ENCODE measurements around the gene RERE.
"Not testable (repeated sequence)": the region's sequence is repeated elsewhere in the genome, so short reads cannot be mapped to it uniquely, and the experiment has no call there.

Gene RERE

GRCh38 chr1:8382608-8383505, 434.6 kb downstream of the RERE start:
- DNase-seq (ENCODE audit: low read depth in 2 of 2) = no peak

GRCh38 chr1:8382051-8382505, 435.4 kb downstream of the RERE start:
- no peak for DNase-seq (ENCODE audit: low read depth in 2 of 2)

- DNase-seq (ENCODE audit: low read depth in 2 of 2) = no peak
Observed at GRCh38 chr1:8381618-8382017, 435.8 kb downstream of the RERE start.

GRCh38 chr1:8380310-8380709, 437.1 kb downstream of the RERE start:
- DNase-seq (ENCODE audit: low read depth in 2 of 2) = not testable (repeated sequence)

- DNase-seq (ENCODE audit: low read depth in 2 of 2) = no peak
Observed at GRCh38 chr1:8379513-8380186, 437.8 kb downstream of the RERE start.

- DNase-seq (ENCODE audit: low read depth in 2 of 2) = no peak
Observed at GRCh38 chr1:8378981-8379470, 438.4 kb downstream of the RERE start.

GRCh38 chr1:8378178-8378577, 439.3 kb downstream of the RERE start:
- DNase-seq (ENCODE audit: low read depth in 2 of 2) = no peak

- no peak for DNase-seq (ENCODE audit: low read depth in 2 of 2)
Observed at GRCh38 chr1:8377271-8377981, 440.0 kb downstream of the RERE start.

GRCh38 chr1:8376358-8376840, 441.0 kb downstream of the RERE start:
- DNase-seq (ENCODE audit: low read depth in 2 of 2) = no peak

GRCh38 chr1:8374812-8375211, 442.6 kb downstream of the RERE start:
- no peak for DNase-seq (ENCODE audit: low read depth in 2 of 2)

- DNase-seq (ENCODE audit: low read depth in 2 of 2) = no peak
Observed at GRCh38 chr1:8374356-8374755, 443.1 kb downstream of the RERE start.

GRCh38 chr1:8373581-8374241, 443.7 kb downstream of the RERE start:
- DNase-seq (ENCODE audit: low read depth in 2 of 2) = no peak

- DNase-seq (ENCODE audit: low read depth in 2 of 2) = no peak
Observed at GRCh38 chr1:8373125-8373524, 444.3 kb downstream of the RERE start.

- no peak for DNase-seq (ENCODE audit: low read depth in 2 of 2)
Observed at GRCh38 chr1:8371372-8371991, 446.0 kb downstream of the RERE start.

GRCh38 chr1:8370905-8371315, 446.5 kb downstream of the RERE start:
- no peak for DNase-seq (ENCODE audit: low read depth in 2 of 2)

GRCh38 chr1:8370046-8370881, 447.2 kb downstream of the RERE start:
- DNase-seq (ENCODE audit: low read depth in 2 of 2) = no peak

GRCh38 chr1:8368956-8369639, 448.3 kb downstream of the RERE start:
- no peak for DNase-seq (ENCODE audit: low read depth in 2 of 2)

GRCh38 chr1:8367571-8368194, 449.8 kb downstream of the RERE start:
- no peak for DNase-seq (ENCODE audit: low read depth in 2 of 2)
